Activated CD8-positive, alpha-beta T cell treated with anti-CD3 and anti-CD28 coated beads, Interleukin-2, amount 10 ng/mL, durations not matched to agents 7 days and 5 days (primary cell): ENCODE data around the gene DYNC1I2. TPM values are rescaled to one million over a fixed set of nuclear protein-coding genes. Genes with fewer than 3 reads are reported as not detected.

Source experiments
- ATAC-seq: fragments of 150-1000 bp; cut with Tn5 transposase; one replicate; pipeline ENCODE4 v1.10.0; 2021; ENCODE audit warnings: moderate library complexity
- CTCF ChIA-PET: fragments of 350-600 bp; sonication (Branson Sonifier 250); formaldehyde crosslinking; loops from one replicate; lab custom pipeline; 2021; ENCODE audit warnings: antibody characterized with exemption; lab: Charles Lee
- POLR2A ChIA-PET: fragments of 350-600 bp; sonication (Branson Sonifier 250); formaldehyde crosslinking; loops from one replicate; lab custom pipeline; 2021; ENCODE audit warnings: antibody characterized with exemption; lab: Charles Lee
- DNase-seq: peaks from one replicate; pipeline ENCODE4 v3.0.0-alpha.2; 2020
- H3K27ac Mint-ChIP-seq: one replicate; pipeline ENCODE4 v1.8.0; 2021; ENCODE audit warnings: mild to moderate bottlenecking, mixed read lengths
- H3K27me3 Mint-ChIP-seq: one replicate; pipeline ENCODE4 v1.8.0; 2021; ENCODE audit warnings: low read depth, mixed read lengths
- H3K36me3 Mint-ChIP-seq: one replicate; pipeline ENCODE4 v1.8.0; 2021; ENCODE audit warnings: low read depth, mixed read lengths
- H3K4me1 Mint-ChIP-seq: one replicate; pipeline ENCODE4 v1.8.0; 2021; ENCODE audit warnings: low read depth, mixed read lengths
- H3K4me3 Mint-ChIP-seq: one replicate; pipeline ENCODE4 v1.8.0; 2021; ENCODE audit warnings: mild to moderate bottlenecking, mixed read lengths
- H3K9me3 Mint-ChIP-seq: one replicate; pipeline ENCODE4 v1.8.0; 2022; ENCODE audit warnings: mixed read lengths; ENCODE audit not compliant: insufficient read depth
- total RNA-seq, 2 experiments: library from RNA; stranded (reverse); gene quantifications; one replicate each; pipeline ENCODE4 v1.2.3, GENCODE V29; 2021

The DYNC1I2 gene
- total RNA-seq, 2 experiments from 2014 or later: 46.0 to 47.7 TPM

DNA sequence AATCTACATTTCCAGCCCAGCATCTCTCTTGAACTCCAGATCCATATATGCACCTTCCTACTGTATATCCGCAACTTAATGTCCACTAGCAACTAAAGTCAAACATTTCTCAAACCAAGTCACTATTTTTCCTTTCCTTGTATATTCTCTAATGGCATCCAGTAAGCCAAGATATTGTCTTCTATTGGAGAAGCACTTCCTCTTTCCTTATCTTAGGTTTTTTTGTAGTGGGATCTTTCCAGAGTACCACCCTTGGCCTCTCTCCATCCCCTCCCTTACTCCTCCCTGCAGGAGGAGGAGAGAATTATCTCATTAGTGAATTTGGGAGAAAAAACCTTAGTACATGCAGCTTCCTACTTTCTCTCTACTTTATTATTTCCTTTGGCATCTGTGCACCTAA, 8.7 kb upstream of the DYNC1I2 start:
- DNase-seq (no peak), ATAC-seq (no peak)
- Mint-ChIP-seq H3K27ac (no peak overlapping the region), H3K27me3 (peaks cover 22% of the 10 kb centered on the region), H3K9me3 (no peaks in the 10 kb centered on the region), H3K4me3 (no peak overlapping the region), H3K36me3 (no peaks in the 10 kb centered on the region), H3K4me1 (peaks cover 3% of the 10 kb centered on the region)
- CTCF ChIA-PET: no interaction called here
- POLR2A ChIA-PET: no interaction called here

DNA sequence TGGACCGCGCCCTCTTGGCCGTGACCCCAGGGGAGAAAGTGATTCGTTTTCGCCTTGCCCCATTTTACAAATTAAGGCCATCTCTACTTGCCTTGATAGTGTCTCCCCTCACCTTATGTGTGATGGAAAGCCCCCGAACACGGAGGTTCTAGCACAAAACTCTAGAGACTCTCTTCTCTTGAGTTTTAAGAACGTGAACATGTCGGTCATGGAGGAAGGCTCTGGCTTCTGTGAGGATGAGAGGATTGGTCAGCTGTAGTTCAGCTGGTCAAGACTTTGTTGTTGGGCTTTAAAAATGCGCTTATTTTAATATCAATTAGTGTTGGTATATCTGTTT, 828 bp downstream of the DYNC1I2 start:
- Mint-ChIP-seq H3K27ac (peak overlapping the region; percentile 67), H3K4me3 (peak overlapping the region; percentile 84), H3K9me3 (no peaks in the 10 kb centered on the region), H3K36me3 (peaks cover 24% of the 10 kb centered on the region), H3K4me1 (peaks cover 19% of the 10 kb centered on the region), H3K27me3 (peaks cover 8% of the 10 kb centered on the region)
- ATAC-seq: no peak
- no peak for DNase-seq
- POLR2A ChIA-PET: no interaction called here
- CTCF ChIA-PET: interaction anchor here (1.0 to 2.1 kb wide), 8 partner anchors 8 to 439 kb away, joined by 3 to 11 read pairs (median 5); no protein-coding TSS in a partner anchor

DNA sequence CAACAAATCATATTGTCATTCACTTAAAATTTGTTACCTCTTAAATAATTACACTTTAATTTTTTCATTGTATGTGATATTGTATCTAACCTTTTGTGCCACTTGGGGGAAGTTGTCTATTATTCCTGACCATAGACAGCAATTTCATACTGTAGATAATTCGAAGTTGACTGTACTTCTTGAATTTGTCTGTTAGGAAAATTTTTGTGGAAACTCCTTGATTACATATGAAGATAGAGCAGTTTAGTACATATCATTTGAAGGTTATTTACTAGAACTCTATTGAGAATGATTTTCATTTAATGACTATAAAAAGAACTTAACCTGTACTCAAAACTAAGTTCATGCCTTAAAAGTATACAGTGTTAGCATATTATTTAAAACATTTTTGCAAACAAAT, 5.1 kb downstream of the DYNC1I2 start:
- POLR2A ChIA-PET: no interaction called here
- Mint-ChIP-seq H3K4me1 (peaks cover 18% of the 10 kb centered on the region), H3K9me3 (no peaks in the 10 kb centered on the region), H3K36me3 (peaks cover 46% of the 10 kb centered on the region), H3K27ac (no peak overlapping the region), H3K27me3 (no peaks in the 10 kb centered on the region), H3K4me3 (no peak overlapping the region)
- CTCF ChIA-PET: interaction anchor here (1.0 to 4.1 kb wide), 4 partner anchors 7 to 119 kb away, joined by 3 to 25 read pairs (median 4); no protein-coding TSS in a partner anchor
- DNase-seq (no peak), ATAC-seq (no peak)

DNA sequence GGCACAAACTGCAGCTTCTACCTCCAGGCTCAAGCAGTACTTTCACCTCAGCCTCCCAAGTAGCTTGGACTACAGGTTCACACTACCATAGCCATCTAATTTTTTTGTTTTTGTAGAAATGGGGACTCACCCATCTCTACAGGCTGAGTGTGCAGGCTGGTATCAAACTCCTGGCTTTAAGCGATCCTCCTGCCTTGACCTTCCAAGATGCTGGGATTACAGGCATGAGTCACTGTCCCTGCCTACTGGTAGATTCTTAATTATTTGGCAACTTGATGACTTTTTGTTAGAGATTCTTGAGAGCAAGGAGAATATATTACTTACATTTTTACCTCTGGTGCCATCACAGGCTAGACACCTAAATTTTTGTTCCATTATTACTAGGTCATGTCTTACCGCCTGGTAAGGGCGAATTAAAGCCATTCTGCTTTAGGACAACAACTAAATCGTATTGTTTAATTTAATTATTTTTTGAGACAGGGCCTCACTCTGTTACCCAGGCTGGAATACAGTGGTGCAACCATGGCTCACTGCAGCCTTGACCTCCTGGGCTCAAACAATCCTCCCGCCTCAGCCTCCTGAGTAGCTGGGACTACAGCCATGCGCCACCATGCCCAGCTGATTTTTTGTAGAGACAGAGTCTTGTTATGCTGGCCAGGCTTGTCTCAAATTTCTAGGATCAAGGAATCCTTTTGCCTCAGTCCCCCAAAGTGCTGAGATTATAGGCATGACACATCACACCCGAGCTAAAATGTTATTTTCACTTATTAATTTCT, 15.7 kb downstream of the DYNC1I2 start:
- peaks cover 1% of the 10 kb centered on the region for H3K4me1 Mint-ChIP-seq

DNA sequence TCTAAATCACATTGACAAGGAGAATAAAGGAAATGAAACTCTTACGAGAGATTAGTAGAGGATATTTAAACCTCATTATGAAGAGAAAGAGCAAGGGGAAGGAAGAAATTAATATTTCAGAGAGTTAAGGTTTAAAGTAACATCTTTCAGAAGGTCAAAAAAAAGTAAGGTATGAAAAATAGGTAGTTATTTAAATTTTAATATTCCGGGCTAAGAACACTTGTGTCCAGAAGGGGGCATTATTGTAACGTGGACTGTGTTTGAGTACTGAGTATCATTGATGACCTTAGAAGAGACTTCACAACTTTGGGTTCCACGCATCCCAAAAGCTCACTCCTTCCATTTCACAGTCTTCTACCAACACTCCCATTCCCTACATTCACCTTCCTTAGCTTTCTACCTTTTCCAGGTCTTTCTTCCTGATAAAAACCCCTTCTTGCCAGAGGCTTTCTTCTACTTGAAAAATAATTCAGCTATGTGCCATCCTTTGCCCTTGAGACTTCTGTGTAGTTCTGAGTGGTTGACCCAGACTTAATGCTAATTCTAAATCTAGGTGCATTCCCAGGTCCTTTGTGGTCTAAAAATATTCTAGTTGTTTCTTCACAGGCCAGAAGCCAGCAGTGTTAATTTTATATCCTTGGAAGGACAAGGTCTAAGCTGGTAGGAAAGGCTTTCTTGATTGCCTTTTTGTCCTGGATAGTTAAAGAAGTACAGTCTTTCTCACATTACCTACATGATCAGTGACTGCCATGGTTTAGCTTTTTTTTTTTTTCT, 16.5 kb downstream of the DYNC1I2 start:
- Mint-ChIP-seq H3K4me3 (no peak overlapping the region), H3K36me3 (peaks cover 8% of the 10 kb centered on the region), H3K27me3 (no peaks in the 10 kb centered on the region), H3K27ac (no peak overlapping the region), H3K9me3 (no peaks in the 10 kb centered on the region), H3K4me1 (peaks cover 1% of the 10 kb centered on the region)
- CTCF ChIA-PET: interaction anchor here (0.6 to 10.2 kb wide), 31 partner anchors 8 to 769 kb away, joined by 3 to 143 read pairs (median 4); partner anchors contain the start of gene DLX2
- POLR2A ChIA-PET: no interaction called here
- peak; percentile 27 for DNase-seq
- ATAC-seq: no peak

More for the DNA sequence above, 15.7 kb downstream of the DYNC1I2 start:
- POLR2A ChIA-PET: no interaction called here
- DNase-seq: no peak
- ATAC-seq: no peak
- Mint-ChIP-seq H3K9me3 (no peaks in the 10 kb centered on the region), H3K36me3 (peaks cover 10% of the 10 kb centered on the region), H3K27ac (no peak overlapping the region), H3K4me3 (no peak overlapping the region), H3K27me3 (no peaks in the 10 kb centered on the region)
- CTCF ChIA-PET: interaction anchor here (0.6 to 10.2 kb wide), 18 partner anchors 9 to 765 kb away, joined by 3 to 143 read pairs (median 7); partner anchors contain the start of gene DLX2

DNA sequence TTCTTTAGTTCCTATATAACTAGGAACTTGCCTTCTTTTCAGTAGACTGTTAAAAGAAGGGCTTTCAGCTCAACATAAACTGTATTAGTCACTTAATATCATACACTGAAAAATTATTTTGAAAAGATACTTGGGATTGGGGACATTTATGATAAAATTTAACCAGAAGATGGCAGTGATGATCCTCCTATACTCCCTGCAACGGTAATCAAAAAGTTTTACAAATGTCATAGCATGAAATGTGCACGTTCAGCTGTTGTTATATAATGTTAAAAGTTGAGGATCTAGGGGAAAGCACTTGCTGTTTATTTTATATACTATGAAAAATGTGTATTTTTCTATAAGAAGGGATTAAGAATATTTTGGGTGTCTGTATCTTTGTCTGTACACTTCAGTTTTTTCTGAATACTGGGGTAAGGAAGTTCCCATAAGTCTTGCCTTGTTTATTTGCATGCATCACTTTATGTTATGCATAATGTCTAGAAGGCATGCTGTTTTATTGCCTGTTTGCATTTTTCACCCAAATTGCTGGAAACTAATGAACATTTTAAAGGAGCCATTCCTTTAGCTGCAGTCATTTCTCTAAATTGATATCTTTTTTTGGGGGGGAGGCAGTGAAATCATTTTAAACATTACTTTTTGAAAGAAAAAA, 19.0 kb downstream of the DYNC1I2 start:
- no peaks in the 10 kb centered on the region for H3K9me3 Mint-ChIP-seq
- CTCF ChIA-PET: interaction anchor here (0.6 to 10.2 kb wide), 22 partner anchors 9 to 758 kb away, joined by 3 to 143 read pairs (median 4); partner anchors contain the start of gene DLX2
- no peak for ATAC-seq
- no peak overlapping the region for H3K4me3 Mint-ChIP-seq
- DNase-seq: no peak
- no peaks in the 10 kb centered on the region for H3K27me3 Mint-ChIP-seq
- POLR2A ChIA-PET: interaction anchor here (1.6 kb wide), 1 partner anchor 397 kb away, joined by 4 read pairs; no protein-coding TSS in a partner anchor
- no peak overlapping the region for H3K27ac Mint-ChIP-seq
- peaks cover 1% of the 10 kb centered on the region for H3K4me1 Mint-ChIP-seq
- peaks cover 15% of the 10 kb centered on the region for H3K36me3 Mint-ChIP-seq

DNA sequence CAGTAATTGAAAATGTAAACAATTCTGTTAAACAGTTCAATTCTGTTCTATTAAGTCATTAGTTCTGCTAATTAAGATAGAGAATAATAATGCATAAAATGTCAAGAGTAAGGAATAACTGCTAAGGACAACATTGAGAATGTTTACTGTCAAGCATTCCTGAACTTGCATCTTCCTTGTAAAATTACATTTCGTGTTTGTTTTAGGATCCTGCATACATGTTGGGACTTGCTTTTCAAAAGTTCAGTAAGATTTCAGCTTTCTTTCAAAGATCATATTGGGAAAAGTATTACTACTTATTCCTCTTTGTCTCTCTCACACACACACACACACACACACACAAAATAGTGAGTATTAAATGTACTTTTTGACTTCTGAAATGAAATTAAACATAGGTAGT, 20.5 kb downstream of the DYNC1I2 start:
- no peak overlapping the region for H3K27ac Mint-ChIP-seq
- DNase-seq: no peak
- peaks cover 16% of the 10 kb centered on the region for H3K36me3 Mint-ChIP-seq
- ChIA-PET POLR2A (no interaction called here), CTCF (interaction anchor here (0.8 to 10.2 kb wide), 8 partner anchors 10 to 754 kb away, joined by 3 to 143 read pairs (median 5); partner anchors contain the start of gene DLX2)
- H3K27me3 Mint-ChIP-seq: no peaks in the 10 kb centered on the region
- no peak for ATAC-seq
- H3K4me1 Mint-ChIP-seq: peaks cover 12% of the 10 kb centered on the region
- H3K9me3 Mint-ChIP-seq: no peaks in the 10 kb centered on the region
- H3K4me3 Mint-ChIP-seq: no peak overlapping the region

DNA sequence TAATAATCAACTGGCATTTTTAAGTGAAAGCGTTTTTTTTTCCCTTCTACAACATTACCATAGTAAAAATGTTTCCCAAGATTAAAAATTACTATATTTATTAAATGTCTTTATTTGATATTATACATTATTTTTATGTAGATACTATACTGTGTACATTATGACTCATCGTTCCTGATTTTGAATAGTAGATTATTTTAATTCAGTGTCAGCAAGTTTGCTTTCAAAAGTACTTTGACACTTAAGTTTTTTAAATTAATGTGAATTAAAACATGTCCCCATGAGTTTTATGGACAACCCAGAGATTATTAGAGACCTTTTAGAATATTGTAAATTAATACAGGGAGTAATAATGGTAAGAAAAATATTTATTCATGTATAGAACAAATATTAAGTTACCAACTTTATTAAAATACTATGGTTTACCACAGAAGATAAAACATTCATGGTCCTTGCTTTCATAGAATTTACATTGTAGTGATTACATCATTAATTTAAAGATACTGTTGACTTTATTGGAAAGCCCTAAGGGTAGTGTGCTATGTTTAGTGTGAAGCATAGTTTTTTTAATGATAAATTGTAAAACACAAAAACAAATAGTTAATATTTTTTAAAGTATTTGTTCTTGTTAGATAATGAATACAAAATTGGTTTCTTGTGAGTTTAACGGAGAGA, 21.9 kb downstream of the DYNC1I2 start:
- Mint-ChIP-seq H3K36me3 (peaks cover 14% of the 10 kb centered on the region), H3K4me1 (peaks cover 10% of the 10 kb centered on the region), H3K9me3 (no peaks in the 10 kb centered on the region), H3K4me3 (no peak overlapping the region), H3K27ac (no peak overlapping the region), H3K27me3 (no peaks in the 10 kb centered on the region)
- CTCF ChIA-PET: no interaction called here
- DNase-seq (no peak), ATAC-seq (no peak)
- POLR2A ChIA-PET: no interaction called here

DNA sequence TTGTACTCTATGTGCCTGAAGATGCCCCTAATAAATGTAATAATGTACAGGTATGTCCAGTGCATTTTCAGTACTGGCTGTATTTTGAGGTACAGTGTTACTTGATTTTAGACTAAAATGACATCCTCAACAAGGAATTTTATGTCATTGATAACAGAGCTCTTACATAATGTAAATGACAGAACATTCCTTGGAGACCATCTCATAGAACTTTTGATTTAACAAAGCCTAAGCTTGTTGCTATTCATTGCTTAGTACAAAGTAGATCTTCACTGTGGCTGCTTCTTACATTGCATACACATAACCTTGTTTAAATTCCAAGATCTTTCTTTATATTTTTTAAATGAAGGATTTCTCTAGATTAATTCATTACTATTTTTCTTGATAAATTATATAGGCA, 24.1 kb downstream of the DYNC1I2 start:
- no peak for DNase-seq
- H3K36me3 Mint-ChIP-seq: peaks cover 14% of the 10 kb centered on the region
- no peaks in the 10 kb centered on the region for H3K27me3 Mint-ChIP-seq
- no peak for ATAC-seq
- no peaks in the 10 kb centered on the region for H3K9me3 Mint-ChIP-seq
- CTCF ChIA-PET: interaction anchor here (0.7 to 1.9 kb wide), 4 partner anchors 112 to 393 kb away, joined by 3 to 10 read pairs (median 4); no protein-coding TSS in a partner anchor
- H3K4me3 Mint-ChIP-seq: no peak overlapping the region
- no peak overlapping the region for H3K27ac Mint-ChIP-seq
- POLR2A ChIA-PET: no interaction called here
- H3K4me1 Mint-ChIP-seq: peaks cover 10% of the 10 kb centered on the region

DNA sequence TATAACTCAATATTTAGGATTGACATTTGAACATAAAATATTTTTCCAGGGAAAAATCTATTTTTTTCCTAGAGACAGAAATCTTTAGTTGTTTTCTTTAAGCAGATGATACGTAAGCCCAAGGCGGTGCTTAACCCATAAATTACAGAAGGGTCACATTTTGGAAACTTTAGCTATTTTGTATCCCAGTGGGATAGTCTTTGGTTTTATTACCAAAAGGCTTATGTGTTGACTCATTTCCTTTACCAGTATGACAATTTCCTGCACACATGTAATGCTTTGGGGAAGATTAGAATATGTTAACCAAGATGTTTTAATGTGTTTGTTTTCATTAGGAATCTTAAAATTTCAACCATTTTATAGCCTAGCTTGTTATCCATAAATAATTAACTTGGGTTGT, 24.8 kb downstream of the DYNC1I2 start:
- DNase-seq: no peak

DNA sequence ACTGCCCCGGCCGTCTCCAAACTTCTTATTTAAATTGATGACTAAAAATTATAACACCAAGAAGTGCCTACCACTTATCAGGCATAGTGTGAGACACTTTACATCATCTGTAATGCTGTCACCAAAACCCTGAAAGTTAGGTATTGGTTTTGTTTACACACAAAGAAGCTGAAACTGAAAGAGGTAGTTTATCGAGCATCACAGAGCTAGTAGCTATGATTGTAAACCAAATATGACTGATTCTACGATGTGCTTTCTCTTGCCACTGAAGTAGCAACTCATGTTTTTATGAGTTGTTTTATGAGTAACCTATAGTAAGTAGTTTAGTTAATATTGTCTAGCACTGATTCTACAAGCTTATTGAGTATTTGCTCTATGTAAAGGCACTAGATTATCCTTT, 31.5 kb downstream of the DYNC1I2 start:
- CTCF ChIA-PET: interaction anchor here (0.9 to 1.1 kb wide), 3 partner anchors 12 to 409 kb away, joined by 4 to 5 read pairs (median 4); no protein-coding TSS in a partner anchor
- Mint-ChIP-seq H3K27me3 (no peaks in the 10 kb centered on the region), H3K36me3 (peaks cover 12% of the 10 kb centered on the region), H3K27ac (no peak overlapping the region), H3K9me3 (no peaks in the 10 kb centered on the region), H3K4me3 (no peak overlapping the region), H3K4me1 (no peaks in the 10 kb centered on the region)
- no peak for DNase-seq
- ATAC-seq: no peak
- POLR2A ChIA-PET: no interaction called here

More for the DNA sequence above, 24.8 kb downstream of the DYNC1I2 start:
- Mint-ChIP-seq H3K9me3 (no peaks in the 10 kb centered on the region), H3K4me1 (peaks cover 10% of the 10 kb centered on the region), H3K36me3 (peaks cover 12% of the 10 kb centered on the region), H3K27ac (no peak overlapping the region), H3K4me3 (no peak overlapping the region), H3K27me3 (no peaks in the 10 kb centered on the region)
- ChIA-PET POLR2A (no interaction called here), CTCF (interaction anchor here (0.7 to 1.9 kb wide), 4 partner anchors 9 to 415 kb away, joined by 3 to 10 read pairs (median 4); no protein-coding TSS in a partner anchor)
- no peak for ATAC-seq
